ENCODE data around the gene MYH11. TPM values are rescaled to one million over a fixed set of nuclear protein-coding genes. Genes with fewer than 3 reads are reported as not detected.

MYH11 gene
- total and polyA plus RNA-seq, 2 of the 13 experiments (the other 11 are each of a cell fraction or from before 2014, with no cell fraction given) = not detected

- ATAC-seq (no peak), FAIRE-seq (no peak), DNase-seq (ENCODE audit: low spot score) (no peak)
- peaks cover 54% of the 10 kb centered on the region for H3K4me1 ChIP-seq (ENCODE audit: insufficient read depth, low read length)
- H3K27me3 ChIP-seq (ENCODE audit: control insufficient read depth in 1 of 2, insufficient read depth in 2 of 2, low read length in 2 of 2) = peaks cover 0 to 6% of the 10 kb centered on the region in 2 experiments; a peak in 1 of 5 replicates
- in situ Hi-C loops (cut with HindIII; ENCODE audit: extremely low pct_ligation_motif_present, low pct_unique_long_range_greater_than_20kb) (no loop called here), intact Hi-C loops (cut with micrococcal nuclease; ENCODE audit: unreplicated experiment) (no loop called here)
- H3K4me3 ChIP-seq (replicated peaks in 1 of 3; ENCODE audit: insufficient read depth in 1 of 3, low read depth in 2 of 3, low read length in 3 of 3) = no peak overlapping the region
- H4K20me1 ChIP-seq (ENCODE audit: insufficient read depth, low read length) = peaks cover 20% of the 10 kb centered on the region; the same call in 1 of the 2 replicates
- WGBS (ENCODE audit: low lambda C conversion rate) = 87% methylated on average over 2 of the region's 2 CpGs
- peaks cover 85% of the 10 kb centered on the region for H3K79me2 ChIP-seq (ENCODE audit: insufficient read depth, low read length)
- no peaks in the 10 kb centered on the region for H3K9me3 ChIP-seq (ENCODE audit: low read length)
- H3K36me3 ChIP-seq (replicated peaks in 1 of 2; ENCODE audit: control insufficient read depth in 1 of 2, insufficient read depth in 2 of 2, low read length in 2 of 2) = peaks cover 3% of the 10 kb centered on the region in 2 experiments; a peak in 3 of 5 replicates
- ChIA-PET POLR2A (interaction anchor here (4.1 kb wide), 1 partner anchor 11 kb away, joined by 22 read pairs; the partner anchor contains the start of gene MARF1), CTCF (ENCODE audit: low intra/inter-chr PET ratio, low total read pairs) (no interaction called here)
- no peak overlapping the region for H2AFZ ChIP-seq (ENCODE audit: low read length)
- H3K9ac ChIP-seq (ENCODE audit: insufficient read depth, low read depth, low read length) = no peak overlapping the region
- H3K27ac ChIP-seq (ENCODE audit: extremely low read length, insufficient read depth, low read length) = no peak overlapping the region
- TF ChIP-seq EZH2 (conservative IDR thresholded peaks at IDR 0.05; ENCODE audit: low read depth, low read length) (no peak), TEAD2 (CRISPR knock-in tag; IDR thresholded peaks at IDR 0.05) (no peak), ELF1 (CRISPR knock-in tag; IDR thresholded peaks at IDR 0.05) (no peak), ZNF710 (CRISPR knock-in tag; IDR thresholded peaks at IDR 0.05; ENCODE audit: borderline replicate concordance) (no peak), FOXM1 (CRISPR knock-in tag; IDR thresholded peaks at IDR 0.05) (no peak), TEAD3 (CRISPR knock-in tag; optimal IDR thresholded peaks at IDR 0.05; ENCODE audit: borderline replicate concordance) (no peak), ZMYM3 (CRISPR knock-in tag; IDR thresholded peaks at IDR 0.05) (0 out of 2 replicates have a peak, but pooled peaks have one; percentile 34), ZNF235 (CRISPR knock-in tag; IDR thresholded peaks at IDR 0.05; ENCODE audit: borderline replicate concordance) (no peak), ZNF768 (CRISPR knock-in tag; IDR thresholded peaks at IDR 0.05) (peak; percentile 25; the same call in 1 of the 2 replicates), ZBTB8A (CRISPR knock-in tag; IDR thresholded peaks at IDR 0.05; ENCODE audit: borderline replicate concordance, low read depth) (no peak), ZKSCAN8 (CRISPR knock-in tag; IDR thresholded peaks at IDR 0.05; ENCODE audit: borderline replicate concordance) (no peak), ZSCAN20 (CRISPR knock-in tag; IDR thresholded peaks at IDR 0.05; ENCODE audit: borderline replicate concordance) (no peak)
- TF ChIP-seq, protein P1, sequence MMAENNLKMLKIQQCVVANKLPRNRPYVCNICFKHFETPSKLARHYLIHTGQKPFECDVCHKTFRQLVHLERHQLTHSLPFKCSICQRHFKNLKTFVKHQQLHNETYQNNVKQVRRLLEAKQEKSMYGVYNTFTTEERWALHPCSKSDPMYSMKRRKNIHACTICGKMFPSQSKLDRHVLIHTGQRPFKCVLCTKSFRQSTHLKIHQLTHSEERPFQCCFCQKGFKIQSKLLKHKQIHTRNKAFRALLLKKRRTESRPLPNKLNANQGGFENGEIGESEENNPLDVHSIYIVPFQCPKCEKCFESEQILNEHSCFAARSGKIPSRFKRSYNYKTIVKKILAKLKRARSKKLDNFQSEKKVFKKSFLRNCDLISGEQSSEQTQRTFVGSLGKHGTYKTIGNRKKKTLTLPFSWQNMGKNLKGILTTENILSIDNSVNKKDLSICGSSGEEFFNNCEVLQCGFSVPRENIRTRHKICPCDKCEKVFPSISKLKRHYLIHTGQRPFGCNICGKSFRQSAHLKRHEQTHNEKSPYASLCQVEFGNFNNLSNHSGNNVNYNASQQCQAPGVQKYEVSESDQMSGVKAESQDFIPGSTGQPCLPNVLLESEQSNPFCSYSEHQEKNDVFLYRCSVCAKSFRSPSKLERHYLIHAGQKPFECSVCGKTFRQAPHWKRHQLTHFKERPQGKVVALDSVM (CRISPR knock-in tag; IDR thresholded peaks at IDR 0.05) = no peak
- TF ChIP-seq, protein P2, sequence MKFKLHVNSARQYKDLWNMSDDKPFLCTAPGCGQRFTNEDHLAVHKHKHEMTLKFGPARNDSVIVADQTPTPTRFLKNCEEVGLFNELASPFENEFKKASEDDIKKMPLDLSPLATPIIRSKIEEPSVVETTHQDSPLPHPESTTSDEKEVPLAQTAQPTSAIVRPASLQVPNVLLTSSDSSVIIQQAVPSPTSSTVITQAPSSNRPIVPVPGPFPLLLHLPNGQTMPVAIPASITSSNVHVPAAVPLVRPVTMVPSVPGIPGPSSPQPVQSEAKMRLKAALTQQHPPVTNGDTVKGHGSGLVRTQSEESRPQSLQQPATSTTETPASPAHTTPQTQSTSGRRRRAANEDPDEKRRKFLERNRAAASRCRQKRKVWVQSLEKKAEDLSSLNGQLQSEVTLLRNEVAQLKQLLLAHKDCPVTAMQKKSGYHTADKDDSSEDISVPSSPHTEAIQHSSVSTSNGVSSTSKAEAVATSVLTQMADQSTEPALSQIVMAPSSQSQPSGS (CRISPR knock-in tag; IDR thresholded peaks at IDR 0.05) = no peak
- H3K4me2 ChIP-seq (ENCODE audit: low read depth, low read length) = no peak overlapping the region
- BruUV-seq (replicated peaks) = no TSS peak
Observed at GRCh38 chr16:15654591-15654990, 202.2 kb downstream of the MYH11 start.

Data from HepG2 (cell line).